Measurements from ENCODE around the gene TMCC2. TPM values are rescaled to one million over a fixed set of nuclear protein-coding genes. Genes with fewer than 3 reads are reported as not detected.
"Not testable (repeated sequence)": the region's sequence is repeated elsewhere in the genome, so short reads cannot be mapped to it uniquely, and the experiment has no call there.

Gene TMCC2
- total RNA-seq, 1 donor from 2014 or later: 10.6 TPM

- DNase-seq (ENCODE audit: low read depth): no peak
- no peak for FAIRE-seq
- no peak overlapping the region for H3K4me3 Mint-ChIP-seq (ENCODE audit: unreplicated experiment)
- Histone ChIP-seq H3K4me2 (ENCODE audit: low read length) (no peak overlapping the region), H3K9me3 (ENCODE audit: insufficient read depth, low read depth, low read length) (no peaks in the 10 kb centered on the region), H3K36me3 (ENCODE audit: insufficient read depth, low read length) (no peaks in the 10 kb centered on the region), H3K27me3 (ENCODE audit: insufficient read depth, low read length) (no peaks in the 10 kb centered on the region), H3K9ac (ENCODE audit: low read length) (no peak overlapping the region), H3K4me1 (ENCODE audit: insufficient read depth, low read length) (peaks cover 7% of the 10 kb centered on the region), H2AFZ (ENCODE audit: low read depth, low read length) (no peak overlapping the region), H3K4me3 (ENCODE audit: insufficient read depth, low read depth, low read length) (no peak overlapping the region), H3K79me2 (ENCODE audit: insufficient read depth, low read length) (no peaks in the 10 kb centered on the region), H3K27ac (ENCODE audit: low read depth, low read length) (no peak overlapping the region), H4K20me1 (ENCODE audit: insufficient read depth, low read length) (no peaks in the 10 kb centered on the region)
- no peak overlapping the region for H3K27ac Mint-ChIP-seq (ENCODE audit: unreplicated experiment)
- peaks cover 8% of the 10 kb centered on the region for H3K4me1 Mint-ChIP-seq (ENCODE audit: low read depth, unreplicated experiment)
- TF ChIP-seq EZH2 (IDR thresholded peaks at IDR 0.05; ENCODE audit: insufficient read depth, low read length) (no peak), CTCF (IDR thresholded peaks at IDR 0.05; ENCODE audit: insufficient read depth, low read depth, low read length) (no peak)
- peaks cover 6% of the 10 kb centered on the region for H3K9me3 Mint-ChIP-seq (ENCODE audit: unreplicated experiment)
- H3K27me3 Mint-ChIP-seq (ENCODE audit: low read depth, unreplicated experiment): no peaks in the 10 kb centered on the region
- peaks cover 4% of the 10 kb centered on the region for H3K36me3 Mint-ChIP-seq (ENCODE audit: low read depth, unreplicated experiment)
These were observed 48.9 kb downstream of the TMCC2 start for GRCh38 chr1:205276689-205277065.

GRCh38 chr1:205279986-205280385 is 52.2 kb downstream of the TMCC2 start:
- Mint-ChIP-seq H3K27me3 (ENCODE audit: low read depth, unreplicated experiment) (no peaks in the 10 kb centered on the region), H3K36me3 (ENCODE audit: low read depth, unreplicated experiment) (peaks cover 4% of the 10 kb centered on the region), H3K27ac (ENCODE audit: unreplicated experiment) (no peak overlapping the region), H3K9me3 (ENCODE audit: unreplicated experiment) (peaks cover 6% of the 10 kb centered on the region), H3K4me3 (ENCODE audit: unreplicated experiment) (no peak overlapping the region), H3K4me1 (ENCODE audit: low read depth, unreplicated experiment) (peaks cover 21% of the 10 kb centered on the region)
- no peaks in the 10 kb centered on the region for H3K79me2 ChIP-seq (ENCODE audit: insufficient read depth, low read length)
- no peak overlapping the region for H3K27ac ChIP-seq (ENCODE audit: low read depth, low read length)
- no peaks in the 10 kb centered on the region for H4K20me1 ChIP-seq (ENCODE audit: insufficient read depth, low read length)
- TF ChIP-seq CTCF (IDR thresholded peaks at IDR 0.05; ENCODE audit: insufficient read depth, low read depth, low read length): no peak
- no peak for TF ChIP-seq EZH2 (IDR thresholded peaks at IDR 0.05; ENCODE audit: insufficient read depth, low read length)
- H3K4me3 ChIP-seq (ENCODE audit: insufficient read depth, low read depth, low read length): no peak overlapping the region
- H3K4me2 ChIP-seq (ENCODE audit: low read length): no peak overlapping the region
- no peak overlapping the region for H3K9ac ChIP-seq (ENCODE audit: low read length)
- no peak for DNase-seq (ENCODE audit: low read depth)
- H3K9me3 ChIP-seq (ENCODE audit: insufficient read depth, low read depth, low read length): no peaks in the 10 kb centered on the region
- peaks cover 16% of the 10 kb centered on the region for H3K4me1 ChIP-seq (ENCODE audit: insufficient read depth, low read length)
- H3K27me3 ChIP-seq (ENCODE audit: insufficient read depth, low read length): no peaks in the 10 kb centered on the region
- no peak overlapping the region for H2AFZ ChIP-seq (ENCODE audit: low read depth, low read length)
- H3K36me3 ChIP-seq (ENCODE audit: insufficient read depth, low read length): no peaks in the 10 kb centered on the region
- FAIRE-seq: no peak

- not testable (repeated sequence) for H3K36me3 Mint-ChIP-seq (ENCODE audit: low read depth, unreplicated experiment); H3K9me3 Mint-ChIP-seq (ENCODE audit: unreplicated experiment); H3K4me3 ChIP-seq (ENCODE audit: insufficient read depth, low read depth, low read length); H4K20me1 ChIP-seq (ENCODE audit: insufficient read depth, low read length); H3K27ac Mint-ChIP-seq (ENCODE audit: unreplicated experiment); H3K27me3 Mint-ChIP-seq (ENCODE audit: low read depth, unreplicated experiment); DNase-seq (ENCODE audit: low read depth); H3K27ac ChIP-seq (ENCODE audit: low read depth, low read length); H2AFZ ChIP-seq (ENCODE audit: low read depth, low read length); H3K79me2 ChIP-seq (ENCODE audit: insufficient read depth, low read length); H3K4me2 ChIP-seq (ENCODE audit: low read length); H3K36me3 ChIP-seq (ENCODE audit: insufficient read depth, low read length); H3K9me3 ChIP-seq (ENCODE audit: insufficient read depth, low read depth, low read length); H3K27me3 ChIP-seq (ENCODE audit: insufficient read depth, low read length); FAIRE-seq; H3K4me3 Mint-ChIP-seq (ENCODE audit: unreplicated experiment); H3K9ac ChIP-seq (ENCODE audit: low read length)
- H3K4me1 ChIP-seq (ENCODE audit: insufficient read depth, low read length): peaks cover 24% of the 10 kb centered on the region
- peaks cover 27% of the 10 kb centered on the region for H3K4me1 Mint-ChIP-seq (ENCODE audit: low read depth, unreplicated experiment)
These were observed 53.1 kb downstream of the TMCC2 start for GRCh38 chr1:205280666-205281395.

All from astrocyte (in vitro differentiated cells and primary cell).